RKO (cell line): ENCODE results near the gene SLC39A11.

Experiments used
- DNase-seq: peaks from one replicate; pipeline ENCODE4 v3.0.0-alpha.2; 2016; ENCODE audit warnings: low spot score

Gene SLC39A11

GRCh38 chr17:72683506-72684404 is 408.7 kb downstream of the SLC39A11 start:
- DNase-seq: no peak

DNA sequence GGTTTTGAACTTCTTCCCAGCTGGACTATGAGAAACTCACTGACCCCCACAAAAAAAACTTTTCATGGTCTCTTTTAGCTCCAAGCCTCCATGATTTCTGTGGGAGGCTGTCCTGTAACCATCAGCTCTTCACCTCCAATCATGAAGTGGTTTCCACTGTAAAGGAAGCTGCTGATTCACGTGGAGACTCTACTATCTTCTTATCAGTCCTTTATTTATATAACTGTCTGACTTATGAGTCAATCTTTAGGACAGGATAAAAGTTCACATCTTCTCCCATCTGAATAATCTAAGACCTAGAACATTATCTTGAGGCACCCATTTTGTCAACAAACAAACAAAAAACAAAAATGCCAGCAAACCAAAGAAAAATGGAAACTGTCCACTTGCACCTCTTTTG is 409.9 kb downstream of the SLC39A11 start:
- no peak for DNase-seq

- no peak for DNase-seq
Observed at GRCh38 chr17:72681844-72682243, 410.6 kb downstream of the SLC39A11 start.

DNA sequence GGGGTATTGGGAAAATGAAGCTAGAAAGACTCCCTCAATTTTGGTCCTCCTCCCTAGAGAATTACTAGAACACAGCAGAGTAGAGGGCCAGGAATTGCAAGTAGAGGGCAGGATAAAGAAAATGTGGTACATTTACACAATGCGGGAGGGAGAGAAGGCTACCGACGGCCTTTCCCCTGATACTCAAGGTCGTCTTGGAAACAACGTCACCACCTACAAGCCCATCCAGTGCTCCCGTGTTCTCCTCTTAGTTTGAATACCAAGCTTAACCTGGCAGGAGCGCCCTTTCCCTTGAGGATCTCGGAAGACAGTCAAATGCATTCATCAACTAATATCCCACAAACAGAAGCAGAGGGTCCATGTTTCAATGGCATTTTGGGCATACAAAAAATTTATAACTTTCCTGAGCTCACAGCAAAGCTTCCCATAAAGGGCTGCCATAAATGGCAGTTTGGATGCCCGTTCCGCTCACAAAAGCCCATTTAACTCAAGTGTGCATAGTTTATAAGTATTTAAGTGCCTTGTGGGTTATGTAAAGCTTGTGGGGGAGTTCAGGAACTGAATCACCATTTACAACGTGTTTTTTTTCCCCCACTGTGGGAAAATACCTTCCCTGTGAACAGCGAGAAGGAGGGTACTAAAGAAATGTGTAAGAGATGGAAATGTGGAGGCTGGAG is 414.6 kb downstream of the SLC39A11 start:
- DNase-seq: no peak

- no peak for DNase-seq
Observed at GRCh38 chr17:72677108-72677507, 415.4 kb downstream of the SLC39A11 start.

DNA sequence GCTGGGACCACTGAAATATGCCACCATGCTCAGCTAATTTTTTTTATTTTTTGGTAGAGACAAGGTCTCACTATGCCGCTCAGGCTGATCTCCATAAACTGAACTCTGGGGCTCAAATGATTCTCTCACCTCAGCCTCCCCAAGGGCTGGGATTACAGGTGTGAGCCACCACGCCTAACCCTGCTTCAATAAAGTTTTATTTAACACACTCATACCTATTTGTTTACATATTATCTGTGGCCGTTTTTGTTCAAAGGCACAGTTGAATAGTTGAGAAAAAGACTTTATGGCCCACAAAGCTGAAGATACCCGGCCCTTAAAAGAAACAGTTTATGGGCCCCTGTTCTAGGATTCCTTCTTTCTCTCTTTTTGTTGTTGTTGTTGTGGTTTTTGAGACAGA is 419.8 kb downstream of the SLC39A11 start:
- no peak for DNase-seq

- no peak for DNase-seq
Observed at GRCh38 chr17:72671016-72671415, 421.5 kb downstream of the SLC39A11 start.

DNA sequence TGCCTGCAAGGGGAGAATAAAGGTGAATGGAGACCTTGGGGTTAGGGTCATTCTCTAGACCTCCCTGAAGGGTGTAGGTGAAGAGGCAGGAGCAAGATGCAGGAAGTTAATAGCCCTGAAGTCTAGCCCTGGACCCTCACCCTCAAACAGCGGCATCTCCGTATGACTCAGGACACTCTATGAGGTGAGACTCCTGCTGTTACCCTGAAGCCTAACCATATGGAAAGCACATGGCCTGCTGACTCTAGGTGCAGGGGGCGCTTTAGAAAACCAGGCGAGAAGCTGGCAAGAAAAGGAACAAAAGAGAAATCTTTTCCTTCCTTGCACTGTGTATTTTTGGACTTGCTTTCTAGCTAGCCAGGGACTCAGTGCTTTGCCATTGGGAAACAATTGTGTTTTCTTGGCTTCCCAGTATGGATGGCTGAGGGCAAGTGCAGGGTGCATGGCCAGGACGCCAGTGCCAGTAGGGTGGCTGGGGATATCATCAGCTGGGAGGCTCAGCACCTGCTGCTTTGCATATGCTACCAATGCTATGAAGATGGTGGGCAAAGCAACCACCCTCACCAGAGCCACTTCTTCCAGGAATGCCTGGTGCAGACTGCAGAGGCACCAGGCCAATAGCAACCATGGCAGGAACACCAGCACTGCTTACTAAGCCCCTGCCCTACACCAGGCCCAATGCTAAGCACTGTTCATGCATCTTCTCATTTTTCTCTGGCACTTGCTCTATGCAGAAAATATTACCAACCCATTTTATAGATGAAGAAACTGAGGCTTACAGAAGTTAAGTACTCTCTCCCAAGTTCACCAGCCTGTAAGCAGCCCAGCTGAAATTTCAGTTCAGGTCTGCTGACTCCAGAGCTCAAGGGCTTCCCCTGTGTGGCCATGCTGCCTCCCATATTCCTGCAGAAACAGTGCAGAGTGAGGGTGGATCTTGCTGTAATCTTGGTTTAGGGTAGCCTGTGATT is 425.1 kb downstream of the SLC39A11 start:
- no peak for DNase-seq

DNA sequence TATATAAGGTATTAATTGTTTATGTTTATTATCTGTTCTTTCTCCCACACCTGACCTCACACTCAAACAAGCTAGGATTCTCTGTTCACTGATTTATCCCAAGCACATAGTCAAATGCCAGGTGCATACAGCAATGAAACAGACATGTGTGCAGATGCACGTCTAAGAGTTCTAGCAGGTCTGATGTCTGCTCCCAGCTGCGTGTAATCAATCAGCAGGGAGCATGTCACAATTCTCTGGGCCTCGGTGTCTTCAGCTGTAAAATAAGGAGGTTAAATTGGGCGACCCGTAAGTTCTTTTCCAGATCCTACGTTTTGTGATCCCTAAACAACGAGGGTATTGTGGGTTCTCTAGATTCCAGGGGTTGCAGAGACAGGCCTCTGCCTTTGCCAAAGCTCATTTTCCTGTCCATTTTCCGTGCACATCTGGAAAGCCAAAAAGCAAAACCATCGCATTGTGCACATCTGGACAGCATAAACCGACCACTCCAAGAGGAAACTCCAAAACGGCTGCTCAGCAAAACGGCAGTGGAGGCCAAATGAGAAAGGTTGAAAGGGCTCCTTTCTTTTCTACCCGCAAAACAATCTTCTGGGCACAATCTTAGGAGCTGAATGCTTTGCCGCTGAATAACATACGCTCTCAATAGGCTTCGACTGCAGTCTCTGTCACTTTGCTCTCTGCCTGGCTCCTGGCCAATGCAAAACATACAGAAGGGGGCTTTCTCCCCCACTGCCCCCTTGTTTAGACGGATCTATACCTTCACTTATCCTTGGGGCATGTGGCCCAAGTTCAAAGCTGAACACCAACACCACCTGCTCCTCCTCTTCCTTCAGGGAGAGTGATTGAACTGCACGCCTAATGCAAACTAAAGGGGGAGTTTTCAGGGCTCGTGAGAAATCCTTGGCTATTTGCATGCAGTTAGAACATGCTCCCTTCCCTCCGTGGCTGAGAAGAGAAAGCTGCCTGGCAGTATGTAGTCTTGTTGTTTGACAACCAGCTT is 426.3 kb downstream of the SLC39A11 start:
- DNase-seq: no peak

DNA sequence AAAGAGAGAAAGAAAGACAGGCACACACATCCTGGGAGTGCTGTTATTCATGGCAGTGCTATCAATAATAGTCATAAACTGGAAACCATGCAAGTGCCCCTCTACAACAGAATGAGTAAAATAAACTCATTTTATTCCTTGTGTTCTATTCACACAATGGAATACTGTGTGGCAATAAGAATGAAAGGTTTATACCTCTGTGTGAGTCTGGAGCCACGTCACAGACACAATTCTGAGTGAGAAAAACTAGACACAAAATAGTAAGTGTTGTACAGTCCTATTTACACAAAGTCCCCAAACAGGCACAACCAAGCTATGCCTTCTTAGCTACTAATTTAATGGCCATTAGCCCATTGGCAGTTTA is 429.7 kb downstream of the SLC39A11 start:
- DNase-seq: no peak

DNA sequence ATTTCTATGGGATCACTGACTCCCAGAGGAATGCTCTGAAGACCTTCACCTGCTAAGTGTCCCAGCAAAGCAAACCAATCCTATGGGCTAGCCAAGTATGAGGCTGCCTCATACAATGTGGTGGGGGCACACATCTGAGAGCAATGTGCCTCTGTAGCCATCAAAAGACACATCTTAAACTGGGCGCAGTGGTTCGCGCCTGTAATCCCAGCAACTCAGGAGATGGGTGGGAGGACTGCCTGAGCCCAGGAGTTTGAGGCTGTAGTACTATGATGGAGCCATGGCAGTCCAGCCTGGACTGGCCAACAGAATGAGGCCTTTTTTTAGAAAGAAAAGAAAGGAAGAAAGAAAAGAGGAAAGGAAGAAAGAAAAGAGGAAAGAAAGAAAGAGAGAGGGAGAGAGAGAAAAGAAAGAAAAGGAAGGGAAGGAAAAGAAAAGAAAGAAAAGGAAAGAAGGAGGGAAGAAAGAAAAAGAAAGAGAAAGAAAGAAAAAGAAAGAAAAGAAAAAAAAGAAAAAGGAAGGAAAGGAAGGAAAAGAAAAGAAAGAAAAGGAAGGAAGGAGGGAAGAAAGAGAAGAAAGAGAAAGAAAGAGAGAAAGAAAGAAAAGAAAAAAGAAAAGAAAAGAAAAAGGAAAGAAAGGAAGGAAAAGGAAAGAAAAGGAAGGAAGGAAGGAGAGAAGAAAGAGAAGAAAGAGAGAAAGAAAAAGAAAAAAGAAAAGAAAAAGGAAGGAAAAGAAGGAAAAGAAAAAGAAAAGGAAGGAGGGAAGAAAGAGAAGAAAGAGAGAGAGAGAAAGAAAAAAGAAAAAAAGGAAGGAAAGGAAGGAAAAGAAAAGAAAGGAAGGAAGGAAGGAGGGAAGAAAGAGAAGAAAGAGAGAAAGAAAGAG is 430.3 kb downstream of the SLC39A11 start:
- no peak for DNase-seq

GRCh38 chr17:72661116-72661944 is 431.2 kb downstream of the SLC39A11 start:
- DNase-seq: no peak

DNA sequence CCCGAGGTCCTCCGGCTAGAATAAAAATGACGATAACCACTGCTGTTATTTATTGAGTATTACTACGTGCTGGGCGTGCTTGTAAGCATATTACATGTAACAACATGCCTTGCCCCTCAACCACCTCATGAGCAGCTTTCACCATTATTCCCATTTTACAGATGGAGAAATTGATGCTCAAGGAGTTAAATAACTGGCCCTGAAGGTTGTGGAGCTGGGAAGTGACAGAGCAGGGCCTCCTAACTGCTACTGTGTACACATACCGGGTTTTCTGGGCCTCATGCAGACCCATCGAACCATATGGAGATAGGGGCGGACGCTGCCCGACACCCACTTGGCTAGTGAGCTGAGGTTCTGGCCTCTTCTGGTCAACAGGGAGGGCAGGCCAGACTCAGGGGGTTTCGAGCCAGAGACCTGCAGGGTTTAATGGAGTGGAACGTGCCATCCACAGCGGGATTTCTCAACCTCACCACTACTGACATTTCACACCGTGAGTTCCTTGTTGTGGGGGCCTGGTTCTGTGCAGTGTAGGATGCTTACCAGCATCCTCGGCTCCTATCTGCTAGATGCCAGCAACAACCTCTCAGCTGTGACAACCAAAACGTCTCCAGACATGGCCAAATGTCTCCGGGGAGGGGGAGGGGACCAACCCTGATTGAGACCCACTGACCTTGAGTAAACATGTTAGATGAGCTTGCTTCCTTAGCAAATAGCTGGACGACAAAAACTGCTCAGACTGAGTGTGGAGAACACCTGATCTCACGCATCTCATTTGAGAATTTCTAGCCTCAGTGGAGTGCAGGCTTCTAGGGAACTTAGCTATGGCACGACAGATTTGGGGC is 432.0 kb downstream of the SLC39A11 start:
- no peak for DNase-seq

GRCh38 chr17:72659811-72660210 is 432.7 kb downstream of the SLC39A11 start:
- DNase-seq: no peak

DNA sequence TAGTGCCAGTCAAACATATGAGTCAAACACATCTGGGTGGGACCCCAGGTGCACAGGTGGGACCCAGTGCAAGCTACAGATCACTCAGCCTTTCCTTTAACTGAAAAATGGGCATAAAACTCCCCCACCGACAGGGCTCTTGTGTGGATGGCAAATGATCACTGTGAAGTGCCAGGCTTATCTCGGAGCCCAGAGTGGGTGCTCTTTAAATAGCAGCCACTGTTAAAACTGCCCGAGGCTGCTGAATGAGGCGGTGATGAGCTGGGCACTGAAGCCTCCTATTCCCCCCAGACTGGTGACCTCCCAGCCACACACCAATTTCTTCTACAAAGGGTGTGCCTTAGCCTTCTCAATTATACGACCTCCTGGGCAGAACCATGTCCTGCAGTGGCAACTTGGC is 433.8 kb downstream of the SLC39A11 start:
- no peak for DNase-seq

DNA sequence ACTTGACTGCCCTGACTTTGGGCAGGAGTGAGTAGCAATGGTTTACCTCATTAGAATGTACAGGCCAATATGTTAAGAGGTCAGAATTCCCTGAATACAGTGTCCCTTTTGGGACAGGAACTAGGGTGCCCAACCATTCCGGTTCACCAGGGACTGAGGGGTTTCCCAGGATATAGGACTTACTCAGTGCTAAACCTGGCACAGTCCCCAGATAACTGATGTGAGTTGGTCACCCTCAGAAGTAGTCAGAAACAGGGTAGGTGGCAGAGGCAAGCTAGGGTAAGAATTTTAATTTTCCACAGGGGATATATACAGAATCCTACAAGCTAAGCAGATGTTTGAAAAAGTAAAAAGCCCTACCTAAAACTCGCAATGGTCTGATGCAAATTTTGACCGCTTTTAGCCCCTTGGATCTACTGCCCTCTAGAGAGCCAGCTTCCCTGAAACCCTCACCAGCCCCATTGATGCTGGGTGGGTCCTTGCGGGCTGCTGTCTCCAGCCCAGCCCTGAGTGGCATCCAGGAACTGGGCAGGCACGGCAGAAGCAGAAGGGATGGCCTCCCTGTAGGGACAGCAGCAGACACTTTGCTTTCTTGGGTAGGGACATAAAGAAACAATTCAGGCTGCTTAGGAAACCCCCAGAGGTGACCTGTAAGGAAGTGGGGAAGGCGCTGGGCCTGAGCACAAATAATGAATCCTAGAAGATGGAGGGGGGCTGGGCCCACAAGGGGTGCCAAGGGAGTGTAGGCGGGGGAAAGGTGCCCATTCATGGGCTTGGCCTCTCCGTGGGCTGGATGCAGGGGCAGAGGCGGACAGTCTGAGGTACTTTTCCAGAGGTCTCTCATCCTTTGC is 434.8 kb downstream of the SLC39A11 start:
- DNase-seq: no peak

DNA sequence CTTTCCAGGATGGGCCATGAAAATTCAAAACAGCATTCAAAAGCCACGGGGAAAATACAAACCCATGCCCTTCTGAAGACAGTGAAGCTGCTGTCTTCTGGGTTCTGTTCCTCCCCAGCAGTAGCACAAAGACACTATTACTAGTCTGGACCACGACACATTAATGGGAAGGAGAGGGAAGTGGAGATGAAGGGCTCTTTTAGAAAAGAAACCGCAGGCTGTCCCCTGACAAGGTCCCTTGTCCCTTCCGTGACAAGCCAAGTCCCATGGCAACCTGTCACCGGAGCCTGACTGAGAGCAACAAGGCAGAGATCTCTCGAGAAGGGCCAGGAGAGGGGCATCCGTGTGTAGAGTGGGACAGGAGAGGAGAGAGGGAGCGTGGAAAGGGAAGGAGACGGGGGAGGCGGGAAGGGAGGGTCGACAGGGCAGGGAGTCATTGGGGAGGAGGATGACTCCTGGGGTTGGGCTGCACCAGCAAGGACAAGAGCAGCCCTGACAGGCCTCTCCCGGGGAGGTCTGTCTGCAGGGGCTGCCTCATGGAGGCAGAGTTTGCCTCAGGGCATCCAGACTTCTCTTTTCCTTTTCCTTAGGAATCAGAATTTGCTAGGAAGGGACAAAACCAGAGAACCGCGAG is 436.2 kb downstream of the SLC39A11 start:
- DNase-seq: no peak
